GM12878 (cell line): ENCODE measurements around the gene ITLN1. TPM values are rescaled to one million over a fixed set of nuclear protein-coding genes. Genes with fewer than 3 reads are reported as not detected.
"Not testable (repeated sequence)": the region's sequence is repeated elsewhere in the genome, so short reads cannot be mapped to it uniquely, and the experiment has no call there.

ENCODE experiments used
- ATAC-seq: fragments of 200-7000 bp; cut with Tn5 transposase; 3 replicates; pipeline ENCODE4 v1.9.1; 2020; ENCODE audit warnings: mild to moderate bottlenecking, moderate library complexity
- BruUV-seq: library from RNA; stranded (reverse); fragments of 400-500 nt; replicated peaks from 2 replicates; lab custom pipeline; 2021; lab: Mats Ljungman, UMichigan
- CTCF ChIA-PET: fragments of 300-600 bp; sonication (Branson Sonifier 250); formaldehyde crosslinking; extraction: SDS; loops from one replicate; lab custom pipeline; 2021; ENCODE audit warnings: inconsistent platforms; lab: Yijun Ruan, JAX
- POLR2A ChIA-PET: fragments of 350-600 bp; formaldehyde crosslinking; extraction: SDS; loops from one replicate; lab custom pipeline; 2021; ENCODE audit warnings: inconsistent platforms; lab: Charles Lee
- RAD21 ChIA-PET: fragments of 300-600 bp; sonication (Branson Sonifier 250); formaldehyde crosslinking; loops from one replicate; lab custom pipeline; 2023; ENCODE audit warnings: antibody characterized with exemption; ENCODE audit not compliant: unreplicated experiment; lab: Charles Lee
- SMC1A ChIA-PET: fragments of 300-600 bp; sonication (Branson Sonifier 250); formaldehyde crosslinking; loops from one replicate; lab custom pipeline; 2023; ENCODE audit not compliant: unreplicated experiment, uncharacterized antibody; lab: Charles Lee
- DNase-seq: peaks from one replicate; pipeline ENCODE4 v3.0.0-alpha.2; 2011; ENCODE audit warnings: low read depth, low spot score
- FAIRE-seq: peaks from 3 replicates; lab custom pipeline; 2011; peaks lifted over from hg19 to GRCh38; lab: Jason Lieb, UNC
- H2AFZ ChIP-seq: 2 replicates; pipeline ENCODE4 v1.6.0; 2011; ENCODE audit warnings: low read depth, low read length, control low read depth; ENCODE audit not compliant: control insufficient read depth
- H3K27ac ChIP-seq: 2 replicates; pipeline ENCODE4 v1.5.1; 2011; ENCODE audit warnings: control low read depth; ENCODE audit not compliant: control insufficient read depth, insufficient read depth
- H3K27me3 ChIP-seq, 2 experiments: replicated peaks in 1 of 2; 2 replicates each; pipeline versions ENCODE4 v1.6.0 to v1.6.1; 2011; ENCODE audit warnings: low read length in 1 of 2; ENCODE audit not compliant: control insufficient read depth in 2 of 2, insufficient read depth in 2 of 2
- H3K36me3 ChIP-seq, 2 experiments: 2 replicates each; pipeline ENCODE4 v1.5.1; 2011; ENCODE audit warnings: low read length in 1 of 2; ENCODE audit not compliant: control insufficient read depth in 2 of 2, insufficient read depth in 2 of 2
- H3K4me1 ChIP-seq: 2 replicates; pipeline ENCODE4 v1.6.1; 2011; ENCODE audit warnings: mild to moderate bottlenecking, low read length, moderate library complexity, mixed read lengths; ENCODE audit not compliant: control insufficient read depth, insufficient read depth
- H3K4me2 ChIP-seq: 2 replicates; pipeline ENCODE4 v1.6.0; 2011; ENCODE audit warnings: control low read depth; ENCODE audit not compliant: control insufficient read depth, insufficient read depth
- H3K4me3 ChIP-seq: fragments of 200-600 bp; sonication (generic); 2 replicates; pipeline ENCODE4 v1.5.1; 2016
- H3K79me2 ChIP-seq: 2 replicates; pipeline ENCODE4 v1.6.0; 2011; ENCODE audit warnings: low read length; ENCODE audit not compliant: control insufficient read depth, insufficient read depth
- H3K9ac ChIP-seq: 2 replicates; pipeline ENCODE4 v1.8.0; 2011; ENCODE audit warnings: low read length, control low read depth, mixed read lengths; ENCODE audit not compliant: control insufficient read depth, insufficient read depth
- H3K9me3 ChIP-seq: replicated peaks from 3 replicates; pipeline ENCODE4 v1.5.1; 2011; ENCODE audit warnings: mild to moderate bottlenecking, low read length; ENCODE audit not compliant: control insufficient read depth, insufficient read depth
- H4K20me1 ChIP-seq: 2 replicates; pipeline ENCODE4 v1.6.0; 2011; ENCODE audit not compliant: control insufficient read depth, insufficient read depth
- ATF7 ChIP-seq: fragments of 450-650 bp; IDR thresholded peaks from 2 replicates; pipeline ENCODE4 v1.6.1; 2016; ENCODE audit warnings: low read depth, mild to moderate bottlenecking
- BHLHE40 ChIP-seq, 2 experiments: fragments of 450-650 bp in 1 of 2; IDR thresholded peaks; 2 replicates each; pipeline ENCODE4 v1.6.1; 2011 to 2017; ENCODE audit warnings: low read depth in 2 of 2, borderline replicate concordance in 1 of 2, improper control_type of control experiment in 1 of 2, low read length in 1 of 2, mild to moderate bottlenecking in 1 of 2
- GATAD2B ChIP-seq: fragments of 450-650 bp; conservative IDR thresholded peaks from 2 replicates; pipeline ENCODE4 v1.6.1; 2017; ENCODE audit warnings: low read depth, mild to moderate bottlenecking, moderate library complexity
- REST ChIP-seq: IDR thresholded peaks from 2 replicates; pipeline ENCODE4 v1.6.1; 2012; ENCODE audit warnings: mild to moderate bottlenecking, low read depth, low read length
- SIX5 ChIP-seq: IDR thresholded peaks from 2 replicates; pipeline ENCODE4 v1.6.1; 2011; ENCODE audit warnings: mild to moderate bottlenecking, low read depth, low read length, moderate library complexity; ENCODE audit not compliant: severe bottlenecking
- ZNF207 ChIP-seq: fragments of 450-650 bp; IDR thresholded peaks from 2 replicates; pipeline ENCODE4 v1.6.1; 2014; ENCODE audit warnings: antibody characterized with exemption, mild to moderate bottlenecking, borderline replicate concordance
- WGBS: methylation state at CpG from one replicate; pipeline ENCODE4 v1.1.6; 2016; ENCODE audit warnings: low lambda C conversion rate; ENCODE audit not compliant: insufficient replicate concordance, insufficient coverage; ENCODE audit errors: missing lambda C conversion rate; 5-methylcytosine and 5-hydroxymethylcytosine counted together
- in situ Hi-C: fragments of 300-500 bp; cut with MboI; formaldehyde crosslinking; loops from 9 replicates; pipeline ENCODE4 v1.14.3; 2018; ENCODE audit warnings: mixed read lengths
- intact Hi-C: fragments of 100-400 bp; cut with micrococcal nuclease; formaldehyde crosslinking; loops from one replicate; pipeline ENCODE4 v1.14.2; 2022; ENCODE audit not compliant: unreplicated experiment
- polyA plus RNA-seq, 11 experiments: library from polyadenylated mRNA; depleted of rRNA in 4 of 11; unstranded in 6 of 11; stranded (reverse) in 5 of 11; fragments of >200 nt; fragmentation: Nextera tagmentation in 4 of 11; fragmentation: Illumina TruSeq in 1 of 11; extraction: Ambion mirVana in 4 of 11; extraction: Trizol in 1 of 11; gene quantifications; 1 replicate in 1 of 11; 2 replicates in 10 of 11; pipeline versions ENCODE4 v1.2.1 to v1.2.3, GENCODE V29; 2011 to 2016; ENCODE audit warnings: inconsistent platforms in 2 of 11, missing spikeins in 2 of 11, low read depth in 1 of 11
- total RNA-seq, 4 experiments: library from RNA; depleted of rRNA in 3 of 4; stranded (reverse); fragments of >200 nt in 3 of 4; fragmentation: Illumina TruSeq in 1 of 4; extraction: Trizol in 1 of 4; gene quantifications; 2 replicates each; pipeline versions ENCODE4 v1.2.1 to v1.2.3, GENCODE V29; 2013 to 2021

The ITLN1 gene
- total and polyA plus RNA-seq, 10 of the 15 experiments (the other 5 are each of a cell fraction or from before 2014, with no cell fraction given) = not detected

DNA sequence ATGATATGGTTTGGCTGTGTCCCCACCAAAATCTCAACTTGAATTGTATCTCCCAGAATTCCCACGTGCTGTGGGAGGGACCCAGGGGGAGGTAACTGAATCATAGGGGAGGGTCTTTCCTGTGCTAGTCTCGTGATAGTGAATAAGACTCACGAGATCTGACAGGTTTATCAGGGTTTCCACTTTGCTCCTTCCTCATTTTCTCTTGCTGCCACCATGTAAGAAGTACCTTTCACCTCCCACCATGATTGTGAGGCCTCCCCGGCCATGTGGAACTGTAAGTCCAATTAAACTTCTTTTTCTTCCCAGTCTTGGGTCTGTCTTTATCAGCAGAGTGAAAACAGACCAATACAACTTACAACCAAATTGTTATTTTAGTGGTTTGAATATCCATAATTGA lies 17.3 kb downstream of the ITLN1 start:
- DNase-seq, H3K79me2 ChIP-seq, H3K27me3 ChIP-seq, H4K20me1 ChIP-seq, intact Hi-C loops, H3K36me3 ChIP-seq, H3K4me3 ChIP-seq, H3K27ac ChIP-seq, H2AFZ ChIP-seq, BruUV-seq, in situ Hi-C loops, ATAC-seq, H3K4me1 ChIP-seq, H3K4me2 ChIP-seq, POLR2A ChIA-PET, H3K9ac ChIP-seq, FAIRE-seq, H3K9me3 ChIP-seq, RAD21 ChIA-PET: not testable (repeated sequence)
- TF ChIP-seq BHLHE40 (IDR thresholded peaks at IDR 0.05; ENCODE audit: borderline replicate concordance in 1 of 2, low read depth in 2 of 2, low read length in 1 of 2) = peak in 1 of 2 experiments; percentile 37; a peak in 1 of 4 replicates
- 4% methylated on average over 4 of the region's 4 CpGs for WGBS
- ChIA-PET SMC1A (interaction anchor here (1.8 kb wide), 1 partner anchor 84 kb away, joined by 7 read pairs; no protein-coding TSS in a partner anchor), CTCF (interaction anchor here (1.1 to 1.2 kb wide), 2 partner anchors 9 to 17 kb away, joined by 3 to 6 read pairs; no protein-coding TSS in a partner anchor)

- WGBS = 65% methylated on average over 6 of the region's 6 CpGs
- no peak for FAIRE-seq
Measured at GRCh38 chr1:160866695-160867260, 18.2 kb downstream of the ITLN1 start.

More at GRCh38 chr1:160866695-160867260, 18.2 kb downstream of the ITLN1 start:
- H3K36me3 ChIP-seq = no peaks in the 10 kb centered on the region
- H3K4me2 ChIP-seq = no peak overlapping the region
- no peak overlapping the region for H2AFZ ChIP-seq
- no peak for DNase-seq
- no peaks in the 10 kb centered on the region for H3K9me3 ChIP-seq
- intact Hi-C loops = no loop called here
- no peaks in the 10 kb centered on the region for H3K27me3 ChIP-seq
- no peaks in the 10 kb centered on the region for H3K79me2 ChIP-seq
- ChIA-PET SMC1A (interaction anchor here (0.7 to 6.7 kb wide), 7 partner anchors 8 to 86 kb away, joined by 3 to 41 read pairs (median 10); partner anchors contain the start of gene ITLN2), POLR2A (interaction anchor here (1.2 kb wide), 1 partner anchor 8 kb away, joined by 4 read pairs; no protein-coding TSS in a partner anchor), CTCF (interaction anchor here (0.9 to 7.0 kb wide), 3 partner anchors 9 to 30 kb away, joined by 3 to 99 read pairs (median 3); no protein-coding TSS in a partner anchor), RAD21 (interaction anchor here (3.0 to 3.3 kb wide), 2 partner anchors 7 to 29 kb away, joined by 11 to 17 read pairs; no protein-coding TSS in a partner anchor)
- H3K9ac ChIP-seq = no peak overlapping the region
- H3K27ac ChIP-seq = no peak overlapping the region
- BruUV-seq = no TSS peak
- H3K4me3 ChIP-seq = no peak overlapping the region
- ATAC-seq = no peak
- H4K20me1 ChIP-seq = no peaks in the 10 kb centered on the region
- in situ Hi-C loops = no loop called here
- no peak for TF ChIP-seq SIX5
- no peak for TF ChIP-seq ZNF207
- no peak for TF ChIP-seq REST
- no peak for TF ChIP-seq ATF7
- no peak for TF ChIP-seq GATAD2B
- peaks cover 15% of the 10 kb centered on the region for H3K4me1 ChIP-seq
